ENCODE data around the gene NTM. TPM values are rescaled to one million over a fixed set of nuclear protein-coding genes. Genes with fewer than 3 reads are reported as not detected.
"Not testable (repeated sequence)": the region's sequence is repeated elsewhere in the genome, so short reads cannot be mapped to it uniquely, and the experiment has no call there.

The NTM gene
- total RNA-seq, 1 donor from 2014 or later: 3.4 TPM

- intact Hi-C loops (cut with DNase I): no loop called here
- no peak for DNase-seq (ENCODE audit: low spot score)
Observed at GRCh38 chr11:132286106-132286505, 915.7 kb downstream of the NTM start.

- DNase-seq (ENCODE audit: low spot score): no peak
- intact Hi-C loops (cut with DNase I): no loop called here
Observed at GRCh38 chr11:132288036-132288435, 917.6 kb downstream of the NTM start.

- no peak for DNase-seq (ENCODE audit: low spot score)
- intact Hi-C loops (cut with DNase I): no loop called here
Observed at GRCh38 chr11:132289590-132290256, 919.3 kb downstream of the NTM start.

GRCh38 chr11:132293586-132293985 is 923.2 kb downstream of the NTM start:
- intact Hi-C loops (cut with DNase I): no loop called here
- DNase-seq (ENCODE audit: low spot score): no peak

GRCh38 chr11:132296946-132297610 is 926.7 kb downstream of the NTM start:
- no peak for DNase-seq (ENCODE audit: low spot score)
- intact Hi-C loops (cut with DNase I): no loop called here

- DNase-seq (ENCODE audit: low spot score): no peak
- intact Hi-C loops (cut with DNase I): no loop called here
Observed at GRCh38 chr11:132298357-132298756, 927.9 kb downstream of the NTM start.

GRCh38 chr11:132300283-132300682 is 929.9 kb downstream of the NTM start:
- intact Hi-C loops (cut with DNase I): no loop called here
- DNase-seq (ENCODE audit: low spot score): no peak

GRCh38 chr11:132301465-132301864 is 931.0 kb downstream of the NTM start:
- no peak for DNase-seq (ENCODE audit: low spot score)
- intact Hi-C loops (cut with DNase I): no loop called here

GRCh38 chr11:132301900-132302299 is 931.5 kb downstream of the NTM start:
- intact Hi-C loops (cut with DNase I): no loop called here
- no peak for DNase-seq (ENCODE audit: low spot score)

- intact Hi-C loops (cut with DNase I): no loop called here
- no peak for DNase-seq (ENCODE audit: low spot score)
Observed at GRCh38 chr11:132307309-132308020, 937.0 kb downstream of the NTM start.

GRCh38 chr11:132310390-132311375 is 940.3 kb downstream of the NTM start:
- intact Hi-C loops (cut with DNase I): no loop called here
- no peak for DNase-seq (ENCODE audit: low spot score)

GRCh38 chr11:132311703-132312102 is 941.3 kb downstream of the NTM start:
- intact Hi-C loops (cut with DNase I): no loop called here
- DNase-seq (ENCODE audit: low spot score): no peak

GRCh38 chr11:132312161-132312560 is 941.7 kb downstream of the NTM start:
- intact Hi-C loops (cut with DNase I): no loop called here

GRCh38 chr11:132312701-132313111 is 942.3 kb downstream of the NTM start:
- no peak for DNase-seq (ENCODE audit: low spot score)
- intact Hi-C loops (cut with DNase I): no loop called here

More at GRCh38 chr11:132312161-132312560, 941.7 kb downstream of the NTM start:
- no peak for DNase-seq (ENCODE audit: low spot score)

GRCh38 chr11:132314911-132315455 is 944.6 kb downstream of the NTM start:
- intact Hi-C loops (cut with DNase I): no loop called here
- no peak for DNase-seq (ENCODE audit: low spot score)

GRCh38 chr11:132315696-132316095 is 945.3 kb downstream of the NTM start:
- no peak for DNase-seq (ENCODE audit: low spot score)
- intact Hi-C loops (cut with DNase I): no loop called here

GRCh38 chr11:132318421-132319157 is 948.2 kb downstream of the NTM start:
- intact Hi-C loops (cut with DNase I): no loop called here
- no peak for DNase-seq (ENCODE audit: low spot score)

GRCh38 chr11:132319419-132319818 is 949.0 kb downstream of the NTM start:
- intact Hi-C loops (cut with DNase I); DNase-seq (ENCODE audit: low spot score): not testable (repeated sequence)

GRCh38 chr11:132330515-132330914 is 960.1 kb downstream of the NTM start:
- no peak for DNase-seq (ENCODE audit: low spot score)
- intact Hi-C loops (cut with DNase I): no loop called here
